Upper lobe of left lung (tissue), 6 donors: ENCODE data around the gene OR52E4. TPM values are rescaled to one million over a fixed set of nuclear protein-coding genes. Genes with fewer than 3 reads are reported as not detected.

Experiments
- ATAC-seq, 2 donors: fragments of 200-7000 bp; cut with Tn5 transposase; one replicate each; pipeline ENCODE4 v1.9.1; 2022; ENCODE audit warnings: mild to moderate bottlenecking in 2 of 2, moderate library complexity in 2 of 2; ENCODE audit not compliant: low FRiP score in 2 of 2
- DNase-seq, 2 donors: peaks; one replicate each; pipeline ENCODE4 v3.0.0-alpha.2; 2019 to 2020
- H3K27ac ChIP-seq, 4 donors: fragments of 200-600 bp; sonication (generic); one replicate each; pipeline ENCODE4 v1.5.1; 2016 to 2019
- H3K27me3 ChIP-seq, 4 donors: fragments of 200-600 bp; sonication (generic); one replicate each; pipeline ENCODE4 v1.5.1; 2017 to 2019
- H3K36me3 ChIP-seq, 4 donors: fragments of 200-600 bp; sonication (generic); one replicate each; pipeline ENCODE4 v1.5.1; 2016 to 2019
- H3K4me1 ChIP-seq, 4 donors: fragments of 200-600 bp; sonication (generic); one replicate each; pipeline ENCODE4 v1.5.1; 2018 to 2019
- H3K4me3 ChIP-seq, 4 donors: fragments of 200-600 bp; sonication (generic); one replicate each; pipeline ENCODE4 v1.5.1; 2017 to 2019; ENCODE audit warnings: mild to moderate bottlenecking in 2 of 4, moderate library complexity in 1 of 4
- H3K9me3 ChIP-seq, 4 donors: fragments of 200-600 bp; sonication (generic); one replicate each; pipeline ENCODE4 v1.5.1; 2018 to 2019
- CTCF ChIP-seq, 6 experiments: fragments of 450-650 bp in 4 of 6; fragments of 200-600 bp in 2 of 6; sonication (generic) in 2 of 6; IDR thresholded peaks; one replicate each; pipeline ENCODE4 v1.5.1; 2016 to 2019; ENCODE audit warnings: antibody characterized with exemption in 6 of 6
- EP300 ChIP-seq, 4 donors: sonication (generic); formaldehyde crosslinking; IDR thresholded peaks; one replicate each; pipeline ENCODE4 v1.5.1; 2017; ENCODE audit warnings: antibody characterized with exemption in 4 of 4, control low read depth in 2 of 4
- POLR2A ChIP-seq, 4 donors: fragments of 450-650 bp; IDR thresholded peaks; one replicate each; pipeline ENCODE4 v1.5.1; 2016 to 2017; ENCODE audit warnings: antibody characterized with exemption in 4 of 4, mild to moderate bottlenecking in 2 of 4
- POLR2AphosphoS5 ChIP-seq, 2 donors: sonication (generic); formaldehyde crosslinking; IDR thresholded peaks; one replicate each; pipeline ENCODE4 v1.5.1; 2017; ENCODE audit warnings: antibody characterized with exemption in 2 of 2
- WGBS, 2 donors: methylation state at CpG; one replicate each; pipeline ENCODE4 v1.1.5; 2017 to 2018; 5-methylcytosine and 5-hydroxymethylcytosine counted together
- total RNA-seq, 6 donors: library from RNA; depleted of rRNA in 4 of 6; stranded (reverse); fragments of >200 nt in 4 of 6; gene quantifications; one replicate each; pipeline versions ENCODE4 v1.1.0 to v1.2.1, GENCODE V29; 2016 to 2021
- donor health status: DM: no; HTN: no; CAD: no; lungs with moderate emphysema.
- donor health status: DM: no; HTN: yes; CAD: no; lungs with severe emphysema.

OR52E4 gene
- total RNA-seq, result not detected

GRCh38 chr11:5880329-5880728, at the start of gene OR52E4:
Gene OR52E4 (plus strand): TSS chr11:5880629. CDS start chr11:5884293, 3,664 bp downstream.
- H3K9me3 ChIP-seq, result no peaks in the 10 kb centered on the region
- H3K4me3 ChIP-seq, result no peak within 1 kb of the TSS
- H3K27me3 ChIP-seq, result no peaks in the 10 kb centered on the region
- no peak within 1 kb of the TSS for H3K27ac ChIP-seq
- no peaks in the 10 kb centered on the region for H3K36me3 ChIP-seq
- no peak for DNase-seq
- WGBS, 2 donors, result 79% methylated on average over 4 of the region's 4 CpGs
- ATAC-seq, result no peak
- TF ChIP-seq POLR2A (IDR thresholded peaks at IDR 0.05) (no peak), CTCF (IDR thresholded peaks at IDR 0.05) (no peak), POLR2AphosphoS5 (IDR thresholded peaks at IDR 0.05) (no peak), EP300 (IDR thresholded peaks at IDR 0.05) (no peak)
- H3K4me1 ChIP-seq, result no peaks in the 10 kb centered on the region

- no peak for TF ChIP-seq EP300 (IDR thresholded peaks at IDR 0.05)
- no peak for TF ChIP-seq POLR2A (IDR thresholded peaks at IDR 0.05)
- no peak for TF ChIP-seq POLR2AphosphoS5 (IDR thresholded peaks at IDR 0.05)
- TF ChIP-seq CTCF (IDR thresholded peaks at IDR 0.05), result no peak
- H3K9me3 ChIP-seq, result no peaks in the 10 kb centered on the region
- H3K36me3 ChIP-seq, result no peaks in the 10 kb centered on the region
- 87 to 97% methylated on average over 6 of the region's 6 CpGs for WGBS, 2 donors
- H3K27ac ChIP-seq, result no peak overlapping the region
- no peak for DNase-seq
- H3K27me3 ChIP-seq, result no peaks in the 10 kb centered on the region
- ATAC-seq, result no peak
- no peaks in the 10 kb centered on the region for H3K4me1 ChIP-seq
- H3K4me3 ChIP-seq, result no peak overlapping the region
These were observed 49.1 kb upstream of the OR52E4 start for GRCh38 chr11:5831196-5831829.

- Histone ChIP-seq H3K9me3 (no peaks in the 10 kb centered on the region), H3K36me3 (no peaks in the 10 kb centered on the region), H3K27me3 (no peaks in the 10 kb centered on the region), H3K4me1 (no peaks in the 10 kb centered on the region), H3K27ac (no peak overlapping the region), H3K4me3 (no peak overlapping the region)
- DNase-seq, result no peak
- ATAC-seq, result no peak
- WGBS, 2 donors, result 47 to 53% methylated on average over 2 of the region's 2 CpGs
- TF ChIP-seq CTCF (IDR thresholded peaks at IDR 0.05) (no peak), POLR2A (IDR thresholded peaks at IDR 0.05) (no peak), EP300 (IDR thresholded peaks at IDR 0.05) (no peak), POLR2AphosphoS5 (IDR thresholded peaks at IDR 0.05) (no peak)
These were observed 47.0 kb upstream of the OR52E4 start for GRCh38 chr11:5833446-5833845.

GRCh38 chr11:5837695-5838094, 42.7 kb upstream of the OR52E4 start:
- no peak for TF ChIP-seq POLR2AphosphoS5 (IDR thresholded peaks at IDR 0.05)
- 82 to 94% methylated on average over 2 of the region's 2 CpGs for WGBS, 2 donors
- Histone ChIP-seq H3K36me3 (no peaks in the 10 kb centered on the region), H3K27me3 (no peaks in the 10 kb centered on the region), H3K4me3 (no peak overlapping the region), H3K9me3 (no peaks in the 10 kb centered on the region), H3K4me1 (no peaks in the 10 kb centered on the region), H3K27ac (no peak overlapping the region)
- DNase-seq (no peak), ATAC-seq (no peak)

- no peak for ATAC-seq
- TF ChIP-seq EP300 (IDR thresholded peaks at IDR 0.05) (no peak), POLR2AphosphoS5 (IDR thresholded peaks at IDR 0.05) (no peak), POLR2A (IDR thresholded peaks at IDR 0.05) (no peak), CTCF (IDR thresholded peaks at IDR 0.05) (no peak)
- DNase-seq, result no peak
- 0 to 63% methylated on average over 1 of the region's 1 CpG for WGBS, 2 donors
- no peak within 1 kb of the TSS for H3K4me3 ChIP-seq
- H3K36me3 ChIP-seq, result no peaks in the 10 kb centered on the region
- no peaks in the 10 kb centered on the region for H3K27me3 ChIP-seq
- H3K27ac ChIP-seq, result no peak within 1 kb of the TSS
- no peaks in the 10 kb centered on the region for H3K4me1 ChIP-seq
- H3K9me3 ChIP-seq, result no peaks in the 10 kb centered on the region
These were observed 38.6 kb upstream of the OR52E4 start, which contains the start of gene OR52E6 for GRCh38 chr11:5841797-5842196. Gene OR52E6 (minus strand): TSS chr11:5841897. CDS start chr11:5841897, 0 bp downstream.
